Lung (tissue), 12 donors: ENCODE results near the gene MPPED1. TPM values are rescaled to one million over a fixed set of nuclear protein-coding genes. Genes with fewer than 3 reads are reported as not detected.

ENCODE experiments used
- ATAC-seq: fragments of 200-7000 bp; cut with Tn5 transposase; one replicate; pipeline ENCODE4 v1.9.1; 2020; ENCODE audit warnings: moderate number of reproducible peaks; ENCODE audit not compliant: insufficient read depth, low FRiP score
- DNase-seq, 3 donors: peaks; one replicate each; pipeline ENCODE4 v3.0.0-alpha.2; 2013 to 2017
- H3K27ac ChIP-seq, 2 donors: one replicate each; pipeline ENCODE4 v1.5.1; 2013; ENCODE audit warnings: mild to moderate bottlenecking in 2 of 2, moderate library complexity in 2 of 2, control low read depth in 1 of 2, inconsistent platforms in 1 of 2, low read depth in 1 of 2, low read length in 1 of 2
- H3K27me3 ChIP-seq, 3 donors: one replicate each; pipeline ENCODE4 v1.5.1; 2013; ENCODE audit warnings: low read length in 2 of 3; ENCODE audit not compliant: control insufficient read depth in 3 of 3, insufficient read depth in 3 of 3
- H3K36me3 ChIP-seq, 4 donors: one replicate each; pipeline ENCODE4 v1.5.1; 2013; ENCODE audit warnings: low read length in 4 of 4, mild to moderate bottlenecking in 1 of 4, moderate library complexity in 1 of 4; ENCODE audit not compliant: control insufficient read depth in 4 of 4, insufficient read depth in 4 of 4
- H3K4me1 ChIP-seq, 5 donors: one replicate each; pipeline ENCODE4 v1.5.1; 2013; ENCODE audit warnings: low read length in 5 of 5, mild to moderate bottlenecking in 2 of 5, moderate library complexity in 1 of 5; ENCODE audit not compliant: control insufficient read depth in 5 of 5, insufficient read depth in 5 of 5
- H3K4me3 ChIP-seq: one replicate; pipeline ENCODE4 v1.5.1; 2013; ENCODE audit warnings: mild to moderate bottlenecking, control low read depth, moderate library complexity
- H3K9ac ChIP-seq, 2 donors: one replicate each; pipeline ENCODE4 v1.5.1; 2013; ENCODE audit warnings: low read length in 2 of 2, control low read depth in 1 of 2; ENCODE audit not compliant: insufficient read depth in 1 of 2
- H3K9me3 ChIP-seq, 4 donors: one replicate each; pipeline ENCODE4 v1.5.1; 2013; ENCODE audit warnings: low read length in 3 of 4, mild to moderate bottlenecking in 1 of 4, moderate library complexity in 1 of 4; ENCODE audit not compliant: control insufficient read depth in 4 of 4, insufficient read depth in 3 of 4
- CTCF ChIP-seq: IDR thresholded peaks from 2 replicates; pipeline ENCODE4 v1.5.1; 2012; ENCODE audit warnings: mild to moderate bottlenecking; ENCODE audit errors: control extremely low read depth, extremely low read depth
- WGBS, 2 donors: extraction: QIAGEN DNeasy Blood & Tissue Kit; methylation state at CpG; one replicate each; pipeline ENCODE4 v1.1.7; 2013; 5-methylcytosine and 5-hydroxymethylcytosine counted together
- polyA plus RNA-seq, 2 donors: library from polyadenylated mRNA; stranded (reverse); fragments of 200-250 nt; gene quantifications; one replicate each; pipeline ENCODE4 v1.2.1, GENCODE V29; 2013
- total RNA-seq, 2 donors: library from RNA; depleted of rRNA in 1 of 2; stranded (reverse); fragments of >200 nt in 1 of 2; gene quantifications; one replicate each; pipeline ENCODE4 v1.2.1, GENCODE V29; 2014 to 2021
- donor health status: control.
- donor health status: control.
- donor health status: Bipolar disorder and iron deficiency.
- donor health status: healthy.
- donor health status: DM: yes; HTN: yes; CAD: no.

The MPPED1 gene
- total and polyA plus RNA-seq, 4 donors: 0.05 to 0.65 TPM; not detected in 2

- WGBS, 2 donors: 74 to 84% methylated on average over 7 of the region's 7 CpGs
- no peak for TF ChIP-seq CTCF
- Histone ChIP-seq H3K27ac (no peak overlapping the region), H3K27me3 (peaks cover 6 to 38% (median 15%) of the 10 kb centered on the region in 3 donors), H3K36me3 (no peaks in the 10 kb centered on the region), H3K9me3 (no peaks in the 10 kb centered on the region), H3K9ac (no peak overlapping the region), H3K4me1 (peaks cover 0 to 15% (median 0%) of the 10 kb centered on the region in 5 donors), H3K4me3 (no peak overlapping the region)
- DNase-seq (no peak), ATAC-seq (no peak)
Measured at GRCh38 chr22:43415681-43416080, 3.9 kb downstream of the MPPED1 start.

- 81 to 93% methylated on average over 11 of the region's 11 CpGs for WGBS, 2 donors
- no peak for ATAC-seq
- peaks cover 0 to 10% (median 0%) of the 10 kb centered on the region in 5 donors for H3K4me1 ChIP-seq
- H3K9ac ChIP-seq: no peak overlapping the region
- H3K27ac ChIP-seq: no peak overlapping the region
- H3K4me3 ChIP-seq: no peak overlapping the region
- H3K9me3 ChIP-seq: no peaks in the 10 kb centered on the region
- peaks cover 7 to 35% (median 10%) of the 10 kb centered on the region in 3 donors for H3K27me3 ChIP-seq
- H3K36me3 ChIP-seq: no peaks in the 10 kb centered on the region
- no peak for DNase-seq
- TF ChIP-seq CTCF: no peak
Measured at GRCh38 chr22:43417555-43417954, 5.7 kb downstream of the MPPED1 start.

- DNase-seq (no peak), ATAC-seq (no peak)
- Histone ChIP-seq H3K36me3 (no peaks in the 10 kb centered on the region), H3K4me1 (peaks cover 0 to 3% (median 0%) of the 10 kb centered on the region in 5 donors), H3K4me3 (no peak overlapping the region), H3K27me3 (peaks cover 2 to 29% (median 4%) of the 10 kb centered on the region in 3 donors), H3K9me3 (no peaks in the 10 kb centered on the region), H3K27ac (no peak overlapping the region), H3K9ac (no peak overlapping the region)
- TF ChIP-seq CTCF: no peak
- WGBS, 2 donors: 78 to 87% methylated on average over 15 of the region's 15 CpGs
Measured at GRCh38 chr22:43418079-43418825, 6.4 kb downstream of the MPPED1 start.
